ENCODE measurements around the gene SERPINE3.

DNA sequence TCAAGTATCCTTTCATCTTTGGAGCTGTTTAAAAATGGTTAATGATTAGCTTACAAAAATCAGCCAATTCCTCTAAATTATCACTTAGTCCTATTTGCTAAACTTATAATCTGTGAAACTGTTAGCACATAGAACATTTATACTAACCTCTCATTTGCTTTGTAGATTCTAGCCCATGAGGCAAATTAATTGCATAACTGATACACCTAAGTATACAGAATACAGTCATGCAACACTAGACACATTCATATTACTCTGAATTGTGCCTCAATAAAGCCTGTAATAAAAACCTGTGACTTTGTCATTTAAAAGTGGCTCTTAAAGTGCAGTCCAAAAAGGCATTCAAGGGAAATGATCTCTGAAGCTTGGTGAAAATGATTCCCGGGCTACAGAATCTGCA lies 21.0 kb downstream of the SERPINE3 start:
- TF ChIP-seq CTCF (IDR thresholded peaks at IDR 0.05) (no peak), POLR2A (IDR thresholded peaks at IDR 0.05; ENCODE audit: low read depth) (no peak), POLR2AphosphoS5 (IDR thresholded peaks at IDR 0.05) (no peak), EP300 (IDR thresholded peaks at IDR 0.05) (no peak)

Measured in esophagus muscularis mucosa (tissue), 4 donors.